Activated CD4-positive, alpha-beta memory T cell treated with anti-CD3 and anti-CD28 coated beads for 36 hours (primary cell): Measurements from ENCODE around the gene FBXL14. TPM values are rescaled to one million over a fixed set of nuclear protein-coding genes. Genes with fewer than 3 reads are reported as not detected.
A peak's percentile ranks its signal among the peaks of the same experiment; 100 is the strongest.
"Not testable (repeated sequence)": the region's sequence is repeated elsewhere in the genome, so short reads cannot be mapped to it uniquely, and the experiment has no call there.

Source experiments
- CTCF ChIA-PET: fragments of 350-600 bp; sonication (Branson Sonifier 250); formaldehyde crosslinking; loops from one replicate; lab custom pipeline; 2021; ENCODE audit warnings: antibody characterized with exemption, inconsistent platforms; lab: Charles Lee
- POLR2A ChIA-PET: fragments of 350-600 bp; sonication (Branson Sonifier 250); formaldehyde crosslinking; loops from one replicate; lab custom pipeline; 2021; ENCODE audit warnings: antibody characterized with exemption; lab: Charles Lee
- DNase-seq: peaks from one replicate; pipeline ENCODE4 v3.0.0-alpha.2; 2020
- H3K27ac Mint-ChIP-seq: one replicate; pipeline ENCODE4 v1.8.0; 2021; ENCODE audit warnings: mixed read lengths
- H3K27me3 Mint-ChIP-seq: one replicate; pipeline ENCODE4 v1.8.0; 2021; ENCODE audit warnings: mixed read lengths
- H3K36me3 Mint-ChIP-seq: one replicate; pipeline ENCODE4 v1.8.0; 2021; ENCODE audit warnings: mixed read lengths
- H3K4me1 Mint-ChIP-seq: one replicate; pipeline ENCODE4 v1.8.0; 2021; ENCODE audit warnings: low read depth, mixed read lengths
- H3K4me3 Mint-ChIP-seq: one replicate; pipeline ENCODE4 v1.8.0; 2021; ENCODE audit warnings: mild to moderate bottlenecking, mixed read lengths
- H3K9me3 Mint-ChIP-seq: one replicate; pipeline ENCODE4 v1.8.0; 2021; ENCODE audit warnings: mixed read lengths
- intact Hi-C: fragments of 100-400 bp; cut with micrococcal nuclease; formaldehyde crosslinking; loops from one replicate; pipeline ENCODE4 v1.15.1; 2023
- total RNA-seq, 2 experiments: library from RNA; stranded (reverse); gene quantifications; one replicate each; pipeline ENCODE4 v1.2.3, GENCODE V29; 2021

FBXL14 gene
- total RNA-seq, 2 experiments from 2014 or later: 13.5 to 14.4 TPM

DNA sequence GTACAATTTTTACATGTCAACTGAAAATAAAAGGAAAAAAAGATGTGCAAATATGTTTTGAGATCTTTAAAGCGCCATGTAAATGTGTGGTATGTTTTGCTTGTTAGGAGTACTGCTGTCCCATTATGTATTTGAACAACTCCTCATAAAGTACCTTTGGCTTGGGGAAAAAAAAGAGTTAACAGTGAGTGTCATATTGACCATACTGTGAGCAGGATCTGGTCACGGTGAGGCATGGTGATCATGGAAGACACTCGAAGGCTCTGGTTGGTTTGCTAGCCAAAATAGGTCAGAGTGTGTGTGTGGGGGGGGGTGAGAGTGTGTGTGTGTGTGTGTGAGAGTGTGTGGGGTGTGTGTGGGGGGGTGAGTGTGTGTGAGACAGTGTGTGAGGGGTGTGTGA is 10.1 kb upstream of the FBXL14 start:
- DNase-seq: no peak
- Mint-ChIP-seq H3K9me3 (no peaks in the 10 kb centered on the region), H3K4me1 (peaks cover 30% of the 10 kb centered on the region), H3K27ac (no peak overlapping the region), H3K27me3 (no peaks in the 10 kb centered on the region), H3K36me3 (no peaks in the 10 kb centered on the region), H3K4me3 (no peak overlapping the region)
- POLR2A ChIA-PET: interaction anchor here (1.9 kb wide), 1 partner anchor 10 kb away, joined by 8 read pairs; the partner anchor contains the start of gene FBXL14
- CTCF ChIA-PET: interaction anchor here (0.6 to 3.8 kb wide), 12 partner anchors 10 to 501 kb away, joined by 3 to 29 read pairs (median 6); partner anchors contain the start of genes FBXL14 and WNT5B
- intact Hi-C loops: no loop called here

DNA sequence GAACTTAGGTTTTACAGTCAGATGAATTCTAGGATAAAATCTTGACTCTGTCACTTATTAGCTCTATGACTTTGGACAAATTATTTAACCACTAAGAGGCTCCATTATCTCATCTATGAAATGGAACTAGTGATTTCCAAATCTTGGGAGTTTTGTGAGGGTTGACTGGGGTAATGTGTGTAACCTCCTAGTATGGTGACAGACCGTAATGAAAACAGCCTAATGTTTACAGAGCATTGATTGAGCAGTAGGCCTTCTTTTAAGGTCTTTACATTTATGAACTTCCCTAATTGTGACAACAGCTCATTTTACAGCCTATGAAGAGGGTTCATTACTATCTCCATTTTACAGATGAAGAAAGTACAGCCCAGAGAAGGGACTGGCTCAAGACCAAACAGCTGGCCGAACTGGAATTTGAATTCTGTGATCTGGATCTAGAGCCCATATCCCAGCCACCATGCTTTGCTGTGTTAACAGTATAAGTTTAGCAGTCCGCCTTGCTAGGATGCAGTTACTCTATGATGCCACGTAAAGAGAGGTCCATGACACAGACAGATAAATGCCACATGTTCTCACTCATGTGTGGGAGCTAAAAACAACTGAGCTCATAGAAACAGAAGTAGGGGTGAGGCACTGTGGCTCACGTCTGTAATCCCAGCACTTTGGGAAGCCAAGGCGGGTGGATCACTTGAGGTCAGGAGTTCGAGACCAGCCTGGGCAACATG is 9.1 kb upstream of the FBXL14 start:
- intact Hi-C loops: no loop called here
- no peak overlapping the region for H3K27ac Mint-ChIP-seq
- CTCF ChIA-PET: interaction anchor here (1.1 to 3.8 kb wide), 4 partner anchors 9 to 485 kb away, joined by 4 to 29 read pairs (median 10); partner anchors contain the start of gene FBXL14

DNA sequence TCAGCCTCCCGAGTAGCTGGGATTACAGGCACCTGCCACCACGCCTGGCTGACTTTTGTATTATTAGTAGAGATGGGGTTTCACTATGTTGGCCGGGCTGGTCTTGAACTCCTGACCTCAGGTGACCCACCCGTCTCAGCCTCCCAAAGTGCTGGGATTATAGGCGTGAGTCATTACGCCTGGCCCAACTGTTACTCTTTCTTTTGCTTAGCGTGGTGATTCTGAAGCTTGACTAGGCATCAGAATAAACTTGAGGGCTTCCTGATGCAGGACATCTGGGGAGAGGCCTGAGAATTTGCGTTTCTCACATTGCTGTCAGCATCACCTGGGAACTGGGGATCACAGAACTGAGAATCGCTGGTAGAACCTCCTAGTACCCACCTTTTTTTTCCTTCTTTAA is 8.3 kb upstream of the FBXL14 start:
- DNase-seq, H3K27me3 Mint-ChIP-seq, H3K9me3 Mint-ChIP-seq, H3K27ac Mint-ChIP-seq, intact Hi-C loops, H3K36me3 Mint-ChIP-seq, H3K4me3 Mint-ChIP-seq: not testable (repeated sequence)
- ChIA-PET CTCF (interaction anchor here (1.1 to 3.8 kb wide), 5 partner anchors 8 to 1150 kb away, joined by 4 to 29 read pairs (median 5); partner anchors contain the start of gene FBXL14), POLR2A (interaction anchor here (0.6 to 3.1 kb wide), 2 partner anchors 10 to 55 kb away, joined by 3 to 24 read pairs; no protein-coding TSS in a partner anchor)
- peaks cover 30% of the 10 kb centered on the region for H3K4me1 Mint-ChIP-seq

More for the DNA sequence above, 9.1 kb upstream of the FBXL14 start:
- Mint-ChIP-seq H3K4me1 (peaks cover 30% of the 10 kb centered on the region), H3K4me3 (no peak overlapping the region), H3K36me3 (no peaks in the 10 kb centered on the region), H3K9me3 (no peaks in the 10 kb centered on the region), H3K27me3 (no peaks in the 10 kb centered on the region)
- POLR2A ChIA-PET: interaction anchor here (3.1 kb wide), 1 partner anchor 10 kb away, joined by 24 read pairs; no protein-coding TSS in a partner anchor
- DNase-seq: no peak

DNA sequence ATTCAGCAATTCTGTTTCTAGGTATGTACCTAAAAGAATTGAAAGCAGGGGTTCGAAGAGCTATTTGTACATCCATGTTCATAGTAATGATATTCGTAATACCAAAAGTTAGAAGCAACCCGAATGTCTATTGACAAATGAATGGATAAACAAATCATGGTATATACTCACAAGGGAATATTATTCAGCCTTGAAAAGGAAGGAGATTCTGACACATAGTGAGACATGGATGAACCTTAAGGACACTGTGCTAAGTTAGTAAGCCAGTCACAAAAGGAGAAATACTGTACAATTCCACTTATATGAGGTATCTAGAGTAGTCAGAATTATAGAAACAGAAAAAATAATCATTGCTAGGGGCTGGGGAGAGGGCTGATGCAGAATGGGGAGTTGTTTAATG is 4.4 kb upstream of the FBXL14 start:
- Mint-ChIP-seq H3K4me1 (peaks cover 16% of the 10 kb centered on the region), H3K9me3 (no peaks in the 10 kb centered on the region), H3K27me3 (no peaks in the 10 kb centered on the region), H3K27ac (no peak overlapping the region), H3K36me3 (peaks cover 1% of the 10 kb centered on the region), H3K4me3 (no peak overlapping the region)
- intact Hi-C loops: loop anchor here (10.0 kb wide), 2 partner anchors 784 to 1034 kb away; no protein-coding TSS in a partner anchor
- CTCF ChIA-PET: interaction anchor here (1.7 kb wide), 1 partner anchor 481 kb away, joined by 7 read pairs; no protein-coding TSS in a partner anchor
- POLR2A ChIA-PET: no interaction called here
- DNase-seq: no peak

DNA sequence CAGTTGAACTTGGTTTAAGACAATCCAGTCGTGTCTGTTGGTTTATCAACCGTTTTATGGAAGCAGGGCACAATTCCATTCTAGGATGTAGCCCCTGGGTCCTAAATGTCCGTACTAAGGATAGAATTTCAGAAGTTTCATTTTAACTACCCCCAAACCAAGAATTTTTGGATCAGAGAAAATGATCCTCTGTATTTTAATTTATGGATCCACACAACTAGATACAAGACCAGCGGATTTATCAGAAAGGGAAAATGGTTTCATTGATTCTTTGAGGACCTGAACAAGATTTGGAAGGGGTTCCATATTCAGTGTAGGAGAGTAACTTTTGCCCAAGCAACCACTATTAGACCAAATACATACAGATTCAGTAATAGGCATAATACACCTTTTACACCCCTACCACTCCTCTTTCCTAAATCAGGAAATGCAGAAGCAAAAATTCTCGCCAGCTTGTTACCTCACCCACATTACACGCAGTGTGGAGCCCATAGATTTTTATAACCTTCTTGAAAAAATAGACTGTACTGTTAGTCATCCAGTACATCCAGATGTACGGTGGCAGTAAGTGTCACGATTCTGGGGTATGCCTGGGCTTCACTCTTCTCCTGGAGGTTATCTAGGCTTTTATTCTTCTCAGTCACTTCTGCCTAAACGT is 1.4 kb upstream of the FBXL14 start:
- Mint-ChIP-seq H3K4me1 (peaks cover 17% of the 10 kb centered on the region), H3K36me3 (peaks cover 13% of the 10 kb centered on the region), H3K9me3 (no peaks in the 10 kb centered on the region), H3K27ac (no peak overlapping the region), H3K4me3 (peak overlapping the region; percentile 85), H3K27me3 (no peaks in the 10 kb centered on the region)
- no peak for DNase-seq
- POLR2A ChIA-PET: no interaction called here
- CTCF ChIA-PET: interaction anchor here (1.5 kb wide), 1 partner anchor 477 kb away, joined by 5 read pairs; no protein-coding TSS in a partner anchor
- intact Hi-C loops: loop anchor here (10.0 kb wide), 2 partner anchors 781 to 1031 kb away; no protein-coding TSS in a partner anchor

DNA sequence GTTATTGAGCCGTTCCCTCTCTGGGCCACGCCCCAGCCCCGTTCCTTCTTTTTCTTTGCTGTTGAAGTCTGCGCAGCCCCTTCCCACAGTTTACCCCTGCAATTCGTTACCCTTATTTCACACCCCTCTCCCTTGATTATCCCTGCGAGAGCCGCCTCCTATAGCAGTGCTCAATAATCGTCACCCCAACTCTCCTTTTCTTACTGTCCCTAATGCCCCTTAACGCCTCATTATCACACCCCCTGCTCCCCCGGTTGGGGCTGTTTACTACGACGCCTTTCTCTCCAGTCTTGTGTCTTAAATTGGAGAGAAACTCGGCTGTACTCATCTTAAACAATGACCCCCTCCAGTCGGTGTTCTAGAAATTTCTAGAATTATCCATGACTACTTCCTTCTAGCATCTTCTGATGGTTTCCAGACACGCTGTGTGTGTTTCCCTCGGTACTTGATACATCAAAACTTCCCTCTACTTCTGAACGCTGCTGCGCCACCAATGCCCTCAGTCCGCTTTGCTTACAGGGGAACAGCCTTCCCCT is 713 bp upstream of the FBXL14 start:
- peaks cover 25% of the 10 kb centered on the region for H3K4me1 Mint-ChIP-seq
- peak overlapping the region; percentile 85 for H3K4me3 Mint-ChIP-seq
- no peaks in the 10 kb centered on the region for H3K9me3 Mint-ChIP-seq
- intact Hi-C loops: loop anchor here (10.0 kb wide), 2 partner anchors 780 to 1030 kb away; no protein-coding TSS in a partner anchor
- ChIA-PET CTCF (interaction anchor here (1.5 to 2.8 kb wide), 3 partner anchors 8 to 477 kb away, joined by 4 to 27 read pairs (median 5); no protein-coding TSS in a partner anchor), POLR2A (interaction anchor here (2.2 kb wide), 1 partner anchor 10 kb away, joined by 8 read pairs; no protein-coding TSS in a partner anchor)
- H3K27me3 Mint-ChIP-seq: no peaks in the 10 kb centered on the region
- peaks cover 17% of the 10 kb centered on the region for H3K36me3 Mint-ChIP-seq
- peak; percentile 25 for DNase-seq
- peak overlapping the region; percentile 86 for H3K27ac Mint-ChIP-seq

DNA sequence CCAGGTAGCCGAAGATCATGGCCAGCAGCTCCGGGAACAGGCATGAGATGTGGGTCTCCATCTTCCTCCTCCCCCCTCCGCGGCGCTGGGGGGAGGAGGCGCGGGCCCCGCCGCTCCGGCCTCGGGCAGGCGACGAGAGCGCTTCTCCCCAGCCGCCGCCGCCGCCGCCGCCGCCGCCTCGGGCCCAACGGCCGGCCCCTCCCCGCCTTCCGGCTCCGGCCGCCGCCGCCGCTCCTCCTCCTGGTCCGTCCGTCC is 448 bp downstream of the FBXL14 start:
- ChIA-PET CTCF (interaction anchor here (0.9 to 6.9 kb wide), 8 partner anchors 8 to 645 kb away, joined by 3 to 80 read pairs (median 5); partner anchors contain the start of gene RAD52), POLR2A (interaction anchor here (0.8 to 2.2 kb wide), 3 partner anchors 8 to 843 kb away, joined by 3 to 24 read pairs (median 8); no protein-coding TSS in a partner anchor)
- intact Hi-C loops: loop anchor here (5.0 to 10.0 kb wide), 5 partner anchors 62 to 1029 kb away; partner anchors contain the start of genes ERC1 and WNK1
- peak overlapping the region; percentile 91 for H3K27ac Mint-ChIP-seq
- DNase-seq: no peak
- H3K4me1 Mint-ChIP-seq: peaks cover 33% of the 10 kb centered on the region
- no peaks in the 10 kb centered on the region for H3K9me3 Mint-ChIP-seq
- peak overlapping the region; percentile 94 for H3K4me3 Mint-ChIP-seq
- H3K27me3 Mint-ChIP-seq: no peaks in the 10 kb centered on the region
- H3K36me3 Mint-ChIP-seq: peaks cover 17% of the 10 kb centered on the region

DNA sequence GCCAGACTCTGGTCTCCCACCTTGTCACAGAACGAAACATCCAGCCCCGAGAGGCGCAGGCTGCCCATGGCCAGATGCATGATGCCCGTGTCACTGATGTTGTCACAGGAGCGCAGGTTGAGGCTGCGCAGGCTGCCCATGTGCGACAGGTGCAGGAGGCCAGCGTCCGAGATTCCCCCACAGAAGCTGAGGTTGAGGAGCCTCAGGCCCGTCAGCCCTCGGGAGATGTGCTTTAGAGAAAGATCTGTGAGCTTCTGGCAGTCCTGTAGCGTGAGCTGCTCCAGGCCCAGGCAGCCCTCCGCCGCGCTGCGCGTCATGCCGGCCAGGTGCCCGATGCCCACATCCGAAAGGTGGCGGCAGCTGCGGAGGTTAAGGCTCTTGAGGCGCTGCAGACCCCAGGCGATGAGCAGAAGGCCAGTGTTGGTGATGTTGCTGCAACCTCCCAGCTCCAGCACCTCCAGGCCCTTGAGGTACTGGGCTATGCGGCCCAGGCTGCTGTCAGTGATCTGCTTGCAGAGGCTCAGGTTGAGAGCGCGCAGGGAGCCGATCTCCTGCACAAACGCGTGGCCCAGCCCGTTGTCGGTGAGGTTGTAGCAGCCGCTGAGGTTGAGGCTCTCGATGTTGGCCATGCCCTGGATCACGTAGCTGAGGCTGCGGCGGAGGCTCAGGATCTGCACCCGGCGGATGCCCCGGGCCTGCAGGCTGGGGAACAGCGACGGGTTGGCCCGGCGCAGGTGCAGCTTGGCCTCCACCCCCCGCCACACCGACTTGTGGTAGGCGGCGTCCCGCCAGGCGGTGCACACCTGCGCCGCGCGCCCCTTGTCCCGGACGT is 991 bp downstream of the FBXL14 start:
- Mint-ChIP-seq H3K36me3 (peaks cover 17% of the 10 kb centered on the region), H3K27me3 (no peaks in the 10 kb centered on the region), H3K4me3 (peak overlapping the region; percentile 94), H3K4me1 (peaks cover 38% of the 10 kb centered on the region), H3K9me3 (no peaks in the 10 kb centered on the region), H3K27ac (peak overlapping the region; percentile 91)
- CTCF ChIA-PET: interaction anchor here (0.9 to 6.9 kb wide), 12 partner anchors 8 to 644 kb away, joined by 3 to 80 read pairs (median 4); partner anchors contain the start of gene RAD52
- DNase-seq: peak; percentile 65
- intact Hi-C loops: loop anchor here (5.0 to 10.0 kb wide), 5 partner anchors 61 to 1029 kb away; partner anchors contain the start of genes ERC1 and WNK1
- POLR2A ChIA-PET: interaction anchor here (0.8 to 2.2 kb wide), 8 partner anchors 9 to 842 kb away, joined by 3 to 24 read pairs (median 4); partner anchors contain the start of gene WNK1

DNA sequence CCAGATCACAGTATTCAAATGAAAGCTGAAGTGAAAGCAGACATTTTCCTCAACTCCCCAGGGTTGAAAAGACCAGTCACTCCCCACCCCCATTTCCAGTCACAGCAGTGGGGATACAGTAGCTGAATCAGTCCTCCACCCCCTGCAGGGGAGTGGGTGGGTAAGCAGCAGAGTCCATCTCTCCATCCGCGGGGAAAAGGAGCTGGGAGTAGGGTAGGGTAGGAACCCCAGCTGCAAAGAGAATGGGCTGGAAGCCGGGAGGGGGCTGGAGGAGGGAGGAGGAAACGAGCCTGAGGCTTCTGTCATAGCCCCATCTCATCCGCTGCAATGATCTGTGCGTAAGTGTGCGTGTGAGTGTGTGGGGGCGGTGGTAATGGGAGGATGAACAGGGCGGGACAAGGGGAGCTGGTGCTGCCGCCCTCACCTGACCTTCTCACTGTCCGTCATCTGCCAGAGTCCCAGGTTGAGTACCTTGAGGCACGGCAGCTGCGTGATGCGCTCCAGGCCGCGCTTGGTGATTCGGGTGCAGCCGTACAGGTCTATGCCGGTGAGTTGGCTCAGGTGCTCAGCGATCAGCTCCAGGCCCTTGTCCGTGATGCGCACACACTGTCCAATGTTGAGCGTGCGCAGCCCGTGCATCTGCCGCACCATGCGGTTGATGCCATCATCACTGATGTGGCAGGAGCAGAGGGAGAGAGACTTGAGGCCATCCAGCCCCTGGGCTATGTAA is 1.8 kb downstream of the FBXL14 start:
- no peaks in the 10 kb centered on the region for H3K27me3 Mint-ChIP-seq
- peak overlapping the region; percentile 91 for H3K27ac Mint-ChIP-seq
- no peaks in the 10 kb centered on the region for H3K9me3 Mint-ChIP-seq
- peak; percentile 87 for DNase-seq
- H3K4me1 Mint-ChIP-seq: peaks cover 46% of the 10 kb centered on the region
- CTCF ChIA-PET: interaction anchor here (0.9 to 6.9 kb wide), 10 partner anchors 9 to 640 kb away, joined by 3 to 80 read pairs (median 4); no protein-coding TSS in a partner anchor
- peaks cover 17% of the 10 kb centered on the region for H3K36me3 Mint-ChIP-seq
- peak overlapping the region; percentile 94 for H3K4me3 Mint-ChIP-seq
- intact Hi-C loops: loop anchor here (1.0 to 10.0 kb wide), 7 partner anchors 13 to 1028 kb away; partner anchors contain the start of genes ERC1, RAD52 and WNK1
- POLR2A ChIA-PET: interaction anchor here (0.8 to 2.1 kb wide), 7 partner anchors 9 to 840 kb away, joined by 3 to 24 read pairs (median 4); partner anchors contain the start of genes RAD52 and WNK1

DNA sequence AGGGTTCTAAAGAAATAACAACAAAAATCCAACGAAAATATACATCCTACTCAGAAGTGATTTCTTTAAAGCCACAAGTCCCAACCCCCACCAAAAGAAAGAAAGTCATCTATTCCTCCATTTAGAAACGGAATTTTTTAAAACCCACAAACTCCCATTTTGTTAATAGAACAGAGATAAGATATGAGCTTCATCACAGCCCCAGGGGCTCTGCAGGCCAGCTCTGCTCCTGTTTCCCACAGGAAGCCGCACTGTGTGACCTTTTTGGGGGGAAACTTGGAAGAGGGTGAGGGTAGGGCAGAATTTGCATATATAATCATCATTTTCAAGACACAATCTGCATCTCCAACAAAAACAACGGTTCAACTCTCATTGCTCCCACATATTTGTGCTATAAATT is 2.8 kb downstream of the FBXL14 start:
- H3K27me3 Mint-ChIP-seq: no peaks in the 10 kb centered on the region
- no peak for DNase-seq
- intact Hi-C loops: loop anchor here (5.0 to 10.0 kb wide), 5 partner anchors 59 to 1027 kb away; partner anchors contain the start of genes ERC1 and WNK1
- H3K27ac Mint-ChIP-seq: peak overlapping the region; percentile 91
- peaks cover 17% of the 10 kb centered on the region for H3K36me3 Mint-ChIP-seq
- POLR2A ChIA-PET: no interaction called here
- CTCF ChIA-PET: interaction anchor here (1.7 to 6.9 kb wide), 2 partner anchors 10 to 474 kb away, joined by 8 to 80 read pairs; no protein-coding TSS in a partner anchor
- H3K4me1 Mint-ChIP-seq: peaks cover 47% of the 10 kb centered on the region
- peak overlapping the region; percentile 94 for H3K4me3 Mint-ChIP-seq
- H3K9me3 Mint-ChIP-seq: no peaks in the 10 kb centered on the region
